Urothelium cell line (cell line): ENCODE data around the gene ATF7.
"Not testable (repeated sequence)": the region's sequence is repeated elsewhere in the genome, so short reads cannot be mapped to it uniquely, and the experiment has no call there.

ENCODE experiments used
- DNase-seq: peaks from one replicate; pipeline ENCODE4 v3.0.0; 2011; ENCODE audit warnings: low spot score, mixed read lengths
- FAIRE-seq: peaks from 2 replicates; lab custom pipeline; 2011; peaks lifted over from hg19 to GRCh38; lab: Jason Lieb, UNC

Gene ATF7

GRCh38 chr12:53625946-53626701 is at the start of gene ATF7:
ATF7 (minus strand) TSS chr12:53626382; CDS start chr12:53601000, 25,382 bp downstream.
- DNase-seq (peak; percentile 98), FAIRE-seq (no peak)

- FAIRE-seq, result no peak
These were observed 49.0 kb upstream of the ATF7 start for GRCh38 chr12:53674977-53675700.

GRCh38 chr12:53670971-53671370 is 44.8 kb upstream of the ATF7 start:
- DNase-seq (no peak), FAIRE-seq (no peak)

More at GRCh38 chr12:53674977-53675700, 49.0 kb upstream of the ATF7 start:
- DNase-seq, result no peak

GRCh38 chr12:53670308-53670707 is 44.1 kb upstream of the ATF7 start:
- no peak for DNase-seq

GRCh38 chr12:53667080-53667479 is 40.9 kb upstream of the ATF7 start:
- FAIRE-seq (no peak), DNase-seq (no peak)

More at GRCh38 chr12:53670308-53670707, 44.1 kb upstream of the ATF7 start:
- FAIRE-seq, result no peak

GRCh38 chr12:53664936-53665335 is 38.8 kb upstream of the ATF7 start:
- DNase-seq (no peak), FAIRE-seq (no peak)

- FAIRE-seq (no peak), DNase-seq (no peak)
These were observed 38.0 kb upstream of the ATF7 start for GRCh38 chr12:53664191-53664590.

- no peak for FAIRE-seq
- DNase-seq, result no peak
These were observed 33.9 kb upstream of the ATF7 start for GRCh38 chr12:53660041-53660440.

- no peak for DNase-seq
These were observed 33.4 kb upstream of the ATF7 start for GRCh38 chr12:53659571-53659981.

GRCh38 chr12:53659011-53659551 is 32.9 kb upstream of the ATF7 start:
- FAIRE-seq (no peak), DNase-seq (peak; percentile 74)

More at GRCh38 chr12:53659571-53659981, 33.4 kb upstream of the ATF7 start:
- no peak for FAIRE-seq

- DNase-seq (no peak), FAIRE-seq (no peak)
These were observed 30.9 kb upstream of the ATF7 start for GRCh38 chr12:53657041-53657440.

- no peak for DNase-seq
- no peak for FAIRE-seq
These were observed 27.4 kb upstream of the ATF7 start for GRCh38 chr12:53653595-53653994.

GRCh38 chr12:53652366-53652765 is 26.2 kb upstream of the ATF7 start:
- DNase-seq (no peak), FAIRE-seq (no peak)

GRCh38 chr12:53651737-53652136 is 25.6 kb upstream of the ATF7 start:
- no peak for FAIRE-seq
- no peak for DNase-seq

GRCh38 chr12:53646300-53646699 is 20.1 kb upstream of the ATF7 start:
- FAIRE-seq, DNase-seq: not testable (repeated sequence)

- FAIRE-seq (no peak), DNase-seq (no peak)
These were observed 19.0 kb upstream of the ATF7 start for GRCh38 chr12:53645165-53645564.

- FAIRE-seq (no peak), DNase-seq (no peak)
These were observed 18.0 kb upstream of the ATF7 start for GRCh38 chr12:53644133-53644532.

GRCh38 chr12:53643232-53643979 is 17.2 kb upstream of the ATF7 start:
- FAIRE-seq (no peak), DNase-seq (no peak)

- DNase-seq (no peak), FAIRE-seq (no peak)
These were observed 11.9 kb upstream of the ATF7 start for GRCh38 chr12:53638057-53638456.

- DNase-seq (no peak), FAIRE-seq (no peak)
These were observed 10.5 kb upstream of the ATF7 start for GRCh38 chr12:53636641-53637040.

- not testable (repeated sequence) for FAIRE-seq, DNase-seq
These were observed 9.5 kb upstream of the ATF7 start for GRCh38 chr12:53635708-53636107.
